Fibroblast of upper back skin (primary cell): Measurements from ENCODE around the gene MT2A.

ENCODE experiments used
- DNase-seq: peaks from one replicate; pipeline ENCODE4 v3.0.0-alpha.2; 2013

MT2A gene

GRCh38 chr16:56641166-56641565 is 32.8 kb downstream of the MT2A start:
- no peak for DNase-seq

GRCh38 chr16:56643080-56643778 is 34.8 kb downstream of the MT2A start:
- DNase-seq = no peak

- DNase-seq = no peak
Observed at GRCh38 chr16:56643833-56644232, 35.4 kb downstream of the MT2A start.

GRCh38 chr16:56645311-56645710 is 36.9 kb downstream of the MT2A start:
- DNase-seq = no peak

- no peak for DNase-seq
Observed at GRCh38 chr16:56645838-56646237, 37.5 kb downstream of the MT2A start.

GRCh38 chr16:56647641-56648431 is 39.5 kb downstream of the MT2A start:
- no peak for DNase-seq

- DNase-seq = no peak
Observed at GRCh38 chr16:56649271-56649670, 40.9 kb downstream of the MT2A start.

- DNase-seq = no peak
Observed at GRCh38 chr16:56649820-56650219, 41.4 kb downstream of the MT2A start.

- no peak for DNase-seq
Observed at GRCh38 chr16:56651586-56651985, 43.2 kb downstream of the MT2A start, which contains the start of gene MT1B. TSS of gene MT1B (plus strand) at chr16:56651886. CDS start at chr16:56651954, 68 bp downstream.

GRCh38 chr16:56652600-56652999 is 44.2 kb downstream of the MT2A start:
- no peak for DNase-seq

- DNase-seq = no peak
Observed at GRCh38 chr16:56653218-56653617, 44.8 kb downstream of the MT2A start.

- DNase-seq = no peak
Observed at GRCh38 chr16:56657555-56658326, 49.4 kb downstream of the MT2A start, which contains the start of gene MT1F. TSS of gene MT1F (plus strand) at chr16:56657959. CDS start at chr16:56658059, 100 bp downstream.

GRCh38 chr16:56658327-56658875 is 50.0 kb downstream of the MT2A start:
- no peak for DNase-seq
